ENCODE measurements around the gene RPTOR.

The RPTOR gene

DNA sequence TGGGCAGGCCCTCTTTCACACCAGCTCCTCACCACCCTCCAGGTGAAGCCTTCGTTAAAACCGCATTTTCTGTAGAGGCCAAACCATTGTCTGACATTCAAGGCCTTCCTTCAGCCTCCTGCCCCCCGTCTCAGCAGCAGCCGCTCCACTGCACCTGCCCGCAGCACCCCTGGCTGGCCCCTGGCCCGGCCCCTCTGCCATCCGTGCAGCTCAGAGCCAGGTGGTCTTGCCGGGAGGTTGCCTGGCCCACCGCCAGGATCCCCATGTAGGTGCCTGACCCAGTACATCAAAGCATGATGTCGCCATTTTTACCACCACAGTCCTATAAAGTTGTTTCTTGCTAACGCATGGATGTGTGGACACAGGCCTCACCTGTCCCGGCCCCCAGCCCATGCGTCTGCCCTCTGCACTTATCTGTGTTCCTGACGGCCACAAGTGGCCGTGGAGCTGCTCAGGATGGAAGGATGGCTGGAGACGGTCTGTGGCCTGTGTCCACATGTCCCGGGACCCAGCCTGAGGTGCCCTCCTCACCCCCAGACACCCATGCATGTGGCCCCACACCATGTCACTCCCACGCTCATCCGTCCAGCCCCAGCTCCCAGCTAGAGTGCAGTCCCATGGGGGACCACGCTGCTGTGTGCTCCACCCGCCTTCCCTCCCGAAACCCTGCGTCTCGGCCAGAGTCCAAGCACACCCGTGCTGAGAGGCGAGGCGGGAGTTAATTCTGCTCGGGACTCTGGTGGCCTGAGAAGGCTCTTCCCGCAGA lies 357.7 kb downstream of the RPTOR start:
- DNase-seq: no peak

- no peak for DNase-seq
Measured at GRCh38 chr17:80902963-80903611, 358.4 kb downstream of the RPTOR start.

GRCh38 chr17:80904036-80904753 lies 359.6 kb downstream of the RPTOR start:
- no peak for DNase-seq

DNA sequence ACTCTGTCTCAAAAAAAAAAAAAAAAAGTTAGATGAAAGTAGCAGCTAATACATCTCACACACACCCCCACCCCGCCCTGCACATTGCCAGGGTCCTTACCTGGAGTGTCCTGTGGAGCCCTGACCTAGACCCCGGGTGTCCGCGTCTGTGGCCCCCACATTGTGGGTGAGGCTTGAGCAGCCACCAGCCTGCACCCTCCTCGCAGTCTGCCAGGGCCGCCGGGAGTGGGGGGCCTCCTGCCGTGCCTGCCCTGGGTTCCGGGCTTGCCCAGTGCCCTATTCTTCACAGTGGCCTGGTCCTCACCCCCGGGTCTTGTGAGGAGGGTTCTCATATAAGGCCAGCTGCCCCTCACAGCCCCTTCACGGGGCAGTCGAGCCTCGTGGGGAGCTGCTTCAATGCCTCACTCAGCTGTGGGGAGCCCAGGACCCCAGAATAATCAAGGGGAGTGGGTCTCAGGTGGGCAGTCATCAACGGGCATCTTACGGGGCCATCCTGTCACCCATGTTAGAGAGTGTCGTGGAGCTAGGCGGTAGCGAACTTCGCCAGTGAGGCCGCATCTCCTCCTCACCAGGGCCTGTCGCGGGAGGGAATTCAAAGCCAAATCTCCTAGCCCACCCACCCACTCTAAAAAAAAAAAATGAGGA lies 361.1 kb downstream of the RPTOR start:
- no peak for DNase-seq

DNA sequence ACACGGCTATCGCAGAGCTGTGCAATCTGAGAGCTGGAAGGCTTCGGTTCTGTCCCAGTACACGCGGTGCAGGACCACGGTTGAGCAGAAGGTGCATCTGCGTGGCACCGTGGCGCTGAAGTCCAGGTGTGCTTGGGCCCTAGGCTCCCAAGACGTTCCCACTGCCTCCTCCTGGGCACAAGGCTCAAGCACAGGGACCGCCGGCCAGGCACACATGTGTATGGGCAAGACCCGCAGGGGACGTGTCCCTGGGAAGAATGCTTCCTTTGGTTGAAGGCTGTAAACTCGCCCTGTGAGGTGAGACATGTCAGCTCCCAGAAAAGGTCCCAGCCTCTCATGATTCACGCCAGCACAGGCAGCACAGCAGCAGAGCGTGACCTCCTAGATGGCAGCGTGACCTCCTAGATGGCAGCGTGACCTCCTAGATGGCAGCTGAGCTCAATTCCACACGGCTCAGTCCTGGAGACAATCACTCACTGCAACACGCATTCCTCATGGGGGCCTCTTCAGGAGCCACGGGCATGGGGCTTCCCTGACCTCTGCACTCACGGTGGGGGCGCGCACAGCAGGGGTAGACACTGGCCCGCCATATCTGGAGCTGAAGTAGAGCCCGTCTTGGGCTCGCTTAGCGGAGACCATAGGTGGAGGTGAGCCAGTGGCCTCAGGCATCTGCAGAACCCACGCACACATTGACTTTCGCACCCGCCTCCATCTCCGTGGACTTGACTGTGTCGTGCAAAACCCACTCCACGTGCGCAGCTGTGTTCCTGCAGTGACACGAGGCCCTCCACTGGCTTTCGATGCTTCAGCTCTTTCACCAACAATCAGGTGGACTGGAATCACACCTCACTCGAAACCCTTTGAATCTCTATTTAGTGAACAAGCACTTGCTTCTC lies 362.0 kb downstream of the RPTOR start:
- DNase-seq: no peak

DNA sequence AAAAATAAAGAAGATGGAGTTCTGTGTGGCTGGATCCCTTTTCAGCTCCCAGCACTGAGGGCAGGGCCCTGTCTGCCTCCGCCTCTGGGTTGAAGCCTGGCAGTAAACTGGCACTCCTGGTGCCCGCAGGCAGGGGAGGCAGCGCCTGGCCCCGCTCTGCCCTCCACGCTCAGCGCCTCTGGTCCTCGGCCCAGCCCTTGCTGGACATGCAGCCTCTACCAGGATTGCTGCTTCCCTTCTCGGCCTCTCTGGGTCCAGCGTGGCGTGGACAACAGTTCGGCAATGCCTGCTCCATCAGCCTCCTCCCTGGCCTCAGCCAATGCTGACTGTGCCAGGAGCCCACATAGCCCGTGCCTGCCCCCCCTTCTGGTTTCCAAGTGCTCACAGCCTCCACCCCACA lies 362.6 kb downstream of the RPTOR start:
- DNase-seq: no peak

- DNase-seq: no peak
Measured at GRCh38 chr17:80908211-80908610, 363.6 kb downstream of the RPTOR start.

DNA sequence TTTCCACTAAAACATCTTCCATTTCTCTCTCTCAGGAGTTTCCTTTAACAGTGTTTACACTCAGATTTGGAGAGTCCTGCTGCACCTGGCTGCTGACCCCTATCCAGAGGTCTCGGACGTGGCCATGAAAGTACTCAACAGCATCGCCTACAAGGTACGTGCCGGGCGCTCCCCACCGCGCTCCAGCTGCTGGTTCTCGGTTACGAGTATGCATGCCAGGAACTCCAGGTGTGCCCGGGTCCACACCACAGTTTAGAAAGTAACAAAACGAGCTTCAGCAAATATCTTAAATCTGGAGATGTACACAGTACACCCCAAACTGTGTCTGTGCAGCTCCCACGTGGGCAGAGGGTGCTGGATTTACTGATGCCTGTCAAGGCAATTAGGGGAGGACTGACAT lies 364.1 kb downstream of the RPTOR start:
- no peak for DNase-seq

GRCh38 chr17:80909635-80910034 lies 365.0 kb downstream of the RPTOR start:
- no peak for DNase-seq

DNA sequence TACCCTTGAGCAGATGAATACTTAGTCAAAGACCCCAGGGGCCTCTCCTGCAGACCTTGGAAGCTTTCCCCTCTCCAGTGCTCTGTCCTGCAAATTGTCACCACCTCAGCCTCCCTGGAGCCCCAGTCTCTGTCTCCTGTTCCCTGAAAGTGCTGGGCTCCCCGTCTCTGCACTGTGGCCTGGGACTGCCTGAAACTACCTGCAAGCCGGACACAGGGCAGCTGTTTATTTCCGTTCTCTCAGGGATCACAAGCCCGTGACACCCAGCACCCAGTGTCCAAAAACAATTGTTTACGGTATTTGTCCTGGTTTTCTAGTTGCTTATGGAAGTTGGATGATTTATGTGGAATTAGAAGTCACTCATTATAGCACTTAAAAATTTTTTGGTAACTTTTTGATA lies 365.4 kb downstream of the RPTOR start:
- no peak for DNase-seq

DNA sequence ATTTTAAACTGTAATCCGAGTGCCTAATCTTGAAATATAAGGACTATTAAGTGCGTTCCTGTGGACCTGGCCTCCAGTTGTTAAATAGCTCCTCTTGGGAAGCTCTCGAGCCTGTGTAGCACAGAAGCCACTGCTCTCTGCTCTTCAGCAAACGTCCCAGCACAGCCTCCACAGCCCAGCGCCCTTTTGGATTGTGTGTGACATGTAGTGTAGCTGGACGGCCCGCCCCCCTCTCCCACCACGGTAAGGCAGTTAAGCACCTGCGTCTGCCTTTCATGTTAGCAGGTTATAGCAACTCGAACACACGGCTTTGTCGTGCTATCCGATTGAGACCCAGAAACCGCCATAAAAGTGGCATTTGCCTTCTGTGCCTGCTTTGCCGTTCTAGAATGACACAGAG lies 367.8 kb downstream of the RPTOR start:
- no peak for DNase-seq

DNA sequence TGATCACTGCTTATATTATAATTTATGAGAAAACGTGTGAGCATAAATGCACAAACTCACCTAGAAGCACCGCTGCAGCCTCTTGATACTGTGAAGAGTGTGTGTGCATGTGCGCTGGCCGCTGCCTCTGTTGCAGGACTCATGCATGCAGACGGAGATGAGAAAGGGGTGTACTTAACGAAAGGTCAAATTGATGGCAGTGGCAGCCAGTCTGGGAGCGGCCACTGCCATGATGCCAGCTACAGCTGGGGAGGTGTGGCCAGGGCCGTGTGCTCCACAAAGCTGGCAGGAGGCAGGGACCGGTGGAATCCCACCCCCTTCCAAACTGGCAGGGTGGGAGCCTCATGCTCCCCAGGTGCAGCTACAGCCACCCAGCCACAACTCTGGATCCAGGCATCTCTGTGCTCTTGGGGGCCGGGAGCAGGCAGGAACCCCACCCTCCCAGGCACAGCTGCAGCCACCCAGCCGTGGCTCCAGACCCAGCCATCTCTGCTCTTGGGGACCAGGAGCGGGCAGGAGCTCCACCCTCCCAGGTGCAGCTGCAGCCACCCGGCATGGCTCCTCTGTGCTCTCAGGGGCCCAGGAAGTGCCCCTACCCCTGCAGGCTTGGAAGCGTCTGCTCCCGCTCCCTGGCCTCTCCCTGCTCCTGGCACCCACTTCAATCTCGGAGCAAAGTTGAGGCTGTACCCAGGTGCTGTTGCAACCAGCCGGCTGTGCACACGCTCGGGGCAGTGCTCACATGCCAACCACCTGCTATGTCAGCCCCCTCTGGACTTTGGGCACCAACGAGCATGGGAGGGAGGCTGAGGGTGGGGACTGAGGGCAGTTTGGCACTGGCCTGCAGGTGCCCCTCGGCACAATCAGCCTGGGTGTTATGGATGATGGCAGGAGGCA lies 369.5 kb downstream of the RPTOR start:
- DNase-seq: no peak

- DNase-seq: no peak
Measured at GRCh38 chr17:80916246-80916645, 371.6 kb downstream of the RPTOR start.

DNA sequence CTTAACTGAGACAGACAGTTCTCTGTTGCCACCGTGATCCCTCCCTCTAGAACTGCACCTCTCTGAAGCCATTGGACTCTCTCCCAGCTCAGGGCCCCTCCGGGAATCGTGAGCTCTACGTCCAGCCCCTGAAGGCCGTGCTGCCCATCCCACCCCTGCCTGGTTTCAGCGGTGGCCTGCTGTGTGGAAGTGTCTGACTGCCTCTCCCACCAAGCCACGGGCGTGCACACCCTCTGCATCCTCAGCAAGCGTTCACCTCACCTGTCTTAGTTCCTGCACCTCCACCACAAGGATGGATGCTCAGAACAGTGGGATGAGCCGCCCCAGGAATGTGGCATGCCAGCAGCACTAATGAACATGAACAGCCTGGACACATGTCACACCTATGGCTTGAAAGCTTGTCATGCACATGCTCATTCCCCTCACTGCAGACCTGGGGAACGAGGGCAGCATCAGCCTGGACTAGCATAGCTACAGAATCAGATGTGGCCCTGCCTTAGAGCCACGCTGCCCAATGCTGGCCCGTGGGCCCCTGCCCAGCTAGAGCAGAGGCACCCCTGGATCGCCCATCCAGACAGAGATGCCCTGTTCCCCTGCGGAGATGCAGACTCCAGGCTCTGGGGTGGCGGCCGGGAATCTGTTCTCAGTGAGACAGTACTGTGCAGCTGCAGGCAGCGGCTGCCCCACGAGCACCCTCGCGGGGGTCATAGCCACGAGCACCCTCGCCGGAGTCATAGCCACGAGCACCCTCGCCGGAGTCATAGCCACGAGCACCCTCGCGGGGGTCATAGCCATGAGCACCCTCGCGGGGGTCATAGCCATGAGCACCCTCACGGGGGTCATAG lies 373.3 kb downstream of the RPTOR start:
- no peak for DNase-seq

- DNase-seq: no peak
Measured at GRCh38 chr17:80918731-80919130, 374.1 kb downstream of the RPTOR start.

DNA sequence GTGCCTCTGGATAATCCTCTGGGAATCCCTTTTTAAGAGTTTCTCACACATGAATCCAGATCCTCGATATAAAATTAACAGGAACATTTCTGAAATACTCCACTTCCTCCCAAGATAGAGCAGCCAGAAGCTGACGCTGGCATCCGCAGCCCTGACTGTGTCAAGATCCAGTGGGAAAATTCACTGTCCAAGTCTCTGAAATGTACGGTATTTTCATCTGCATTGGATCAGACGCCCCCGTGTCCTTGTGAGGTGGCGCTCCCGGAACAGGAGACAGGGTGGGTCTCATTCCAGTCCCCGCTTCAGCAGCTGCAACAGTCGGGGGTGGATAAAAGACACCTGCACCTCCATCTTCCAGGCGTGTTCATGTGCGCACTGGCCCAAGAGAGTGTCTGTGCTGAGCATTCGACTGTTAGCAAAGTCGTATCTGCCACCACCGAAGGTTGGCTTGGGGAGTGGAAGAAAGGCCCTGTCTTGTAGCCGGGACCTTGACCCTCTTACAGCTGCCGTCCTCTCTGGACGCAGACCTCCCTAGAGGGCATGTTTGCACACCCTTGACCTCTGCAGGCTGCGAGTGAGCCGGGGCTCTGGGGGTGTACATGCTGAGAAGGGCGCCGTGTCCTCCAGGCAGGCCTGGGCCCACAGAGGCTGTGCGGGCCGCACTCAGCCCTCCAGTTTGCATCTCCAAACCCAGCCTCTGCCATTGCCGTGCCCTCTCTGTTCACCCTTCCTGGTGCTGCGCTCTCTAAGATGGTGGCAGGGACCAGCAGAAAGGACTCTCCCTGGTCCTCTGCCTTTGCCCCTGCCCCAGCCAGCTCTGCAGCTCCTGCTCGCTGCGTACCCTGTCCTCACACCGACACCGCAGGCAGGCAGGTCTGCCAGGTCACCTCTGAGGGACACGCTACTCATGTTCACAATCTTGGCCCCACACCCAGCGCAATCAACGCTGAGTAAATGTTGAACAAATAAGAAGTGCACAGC lies 375.0 kb downstream of the RPTOR start:
- no peak for DNase-seq

DNA sequence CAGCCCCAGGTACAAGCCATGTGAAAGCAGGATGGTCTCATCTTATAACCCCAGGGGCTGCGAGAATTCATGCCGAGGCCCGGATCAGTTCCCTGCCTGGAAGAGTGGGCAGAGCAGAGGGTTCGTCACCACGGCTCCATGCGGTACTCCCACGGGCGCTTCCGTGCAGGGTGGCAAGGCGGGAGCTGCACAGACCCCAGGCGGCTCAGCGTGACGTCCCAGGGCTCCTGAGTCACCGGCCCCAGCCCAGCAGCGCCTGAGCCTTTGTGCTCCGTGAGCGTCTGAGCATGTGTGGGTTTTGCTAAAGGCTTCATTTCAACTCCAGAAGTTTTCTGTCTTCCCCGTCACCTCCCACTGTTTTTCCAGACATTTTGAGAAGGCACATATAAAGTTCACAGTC lies 375.8 kb downstream of the RPTOR start:
- DNase-seq: no peak

DNA sequence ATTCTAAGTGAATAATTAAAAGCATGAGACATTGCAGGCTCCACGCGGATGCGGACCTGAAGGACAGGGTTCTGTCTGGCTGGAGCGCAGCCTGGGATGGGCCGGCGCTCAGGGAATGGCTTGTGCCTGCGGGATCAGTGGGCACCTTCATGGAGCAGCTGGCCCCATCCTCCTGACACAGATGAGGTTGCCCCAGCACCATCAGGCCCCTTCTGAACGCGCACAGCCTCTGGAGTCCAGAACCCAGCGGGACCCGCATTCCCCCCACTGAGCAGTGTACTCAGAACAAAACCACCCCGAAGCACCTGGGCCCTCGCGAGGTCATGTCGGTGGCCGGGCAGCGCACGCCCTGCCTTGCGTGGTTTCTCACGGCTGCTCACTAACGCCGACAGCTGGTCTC lies 376.5 kb downstream of the RPTOR start:
- no peak for DNase-seq
